CD4-positive, alpha-beta T cell treated with Interleukin-15 for 4 hours (primary cell): ENCODE data around the gene JAZF1.
A peak's percentile ranks its signal among the peaks of the same experiment; 100 is the strongest.

Source experiments
- DNase-seq: peaks from one replicate; pipeline ENCODE4 v3.0.0-alpha.2; 2020; ENCODE audit warnings: low spot score

Gene JAZF1

GRCh38 chr7:28075674-28076358 is 104.8 kb downstream of the JAZF1 start:
- DNase-seq = no peak

DNA sequence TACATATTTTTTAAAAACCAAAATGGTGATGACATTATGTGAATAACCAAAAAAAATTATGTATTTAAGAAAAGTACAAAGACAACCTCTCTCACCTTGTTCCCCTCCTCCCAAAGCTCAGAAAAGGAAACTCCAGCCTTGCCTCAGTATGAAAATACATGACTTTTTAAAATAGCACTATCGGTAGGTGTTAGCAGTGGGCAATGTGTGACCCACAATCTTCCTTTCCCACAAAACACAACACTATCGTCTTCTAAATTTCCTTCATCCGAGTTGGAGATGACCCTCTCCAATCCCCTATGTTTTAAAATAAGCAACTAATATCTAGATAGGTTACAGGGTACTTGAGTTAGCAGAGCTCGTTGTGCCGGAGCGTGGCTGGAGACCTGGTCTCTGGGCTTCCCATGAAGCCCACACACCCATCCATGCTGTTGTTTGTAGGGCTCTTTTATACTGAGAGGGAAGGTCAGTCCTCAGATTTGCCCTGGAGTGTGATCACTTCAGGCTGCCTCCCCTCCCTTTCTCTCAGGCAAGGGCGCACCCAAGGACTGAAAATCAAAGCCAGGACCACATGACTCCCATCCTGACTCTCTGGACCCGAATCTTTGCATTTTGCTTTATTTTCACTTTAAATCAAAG is 107.6 kb downstream of the JAZF1 start:
- DNase-seq = no peak

DNA sequence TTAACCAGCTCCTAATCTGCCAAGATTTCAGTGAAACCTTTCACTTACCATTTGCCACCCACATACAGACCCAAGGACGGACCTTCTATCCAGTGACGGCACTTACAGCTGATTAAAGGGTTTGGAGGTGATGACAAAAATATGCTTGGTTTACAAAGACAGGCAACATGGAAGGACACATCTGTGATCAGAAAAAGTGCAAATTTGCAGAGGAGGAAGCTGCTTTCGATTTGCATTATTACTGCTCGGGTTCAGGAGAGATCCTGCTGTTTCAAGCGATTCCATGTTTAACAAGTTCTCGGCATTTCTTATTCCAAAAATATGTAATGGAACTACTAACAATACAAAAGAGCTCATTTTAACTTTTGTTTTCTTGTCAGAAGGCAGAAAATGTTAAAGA is 109.0 kb downstream of the JAZF1 start:
- no peak for DNase-seq

DNA sequence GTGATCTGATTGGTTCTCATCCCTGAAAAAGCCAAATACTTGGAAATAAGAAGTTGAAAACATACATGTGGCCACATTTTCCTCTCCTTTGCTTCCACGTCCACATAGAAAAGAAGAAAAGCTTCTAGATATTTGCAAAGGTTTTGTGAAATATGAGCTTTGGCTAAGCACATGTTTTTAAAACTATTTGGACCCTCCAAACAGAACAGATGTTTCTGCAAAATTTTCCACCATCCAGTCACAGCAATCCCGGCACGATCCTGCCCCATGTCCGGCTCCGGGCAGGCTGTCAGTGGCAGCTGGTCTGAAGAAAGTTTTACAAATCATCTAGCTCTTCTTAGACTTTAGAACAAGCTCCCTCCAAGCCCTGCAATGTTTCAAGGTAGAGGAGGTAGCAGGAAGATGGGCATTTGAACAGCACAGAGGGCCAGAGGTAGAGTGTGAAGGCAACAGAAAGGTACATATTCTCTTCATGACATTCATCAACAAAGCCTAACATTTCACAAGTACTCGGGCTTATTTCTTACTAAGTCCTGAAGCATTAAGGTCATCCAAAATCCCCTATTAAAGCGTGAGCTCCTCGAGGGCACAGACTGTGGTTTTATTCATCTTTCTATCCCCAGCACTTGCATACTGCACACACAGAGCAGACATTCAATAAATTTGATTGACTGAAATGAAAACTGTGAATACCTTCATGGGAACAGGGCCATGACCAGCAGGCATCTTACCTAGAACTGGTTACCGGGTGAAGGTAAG is 110.1 kb downstream of the JAZF1 start:
- no peak for DNase-seq

- no peak for DNase-seq
These were observed 110.8 kb downstream of the JAZF1 start for GRCh38 chr7:28069807-28070206.

GRCh38 chr7:28069388-28069787 is 111.2 kb downstream of the JAZF1 start:
- no peak for DNase-seq

GRCh38 chr7:28068811-28069216 is 111.8 kb downstream of the JAZF1 start:
- no peak for DNase-seq

- no peak for DNase-seq
These were observed 113.4 kb downstream of the JAZF1 start for GRCh38 chr7:28067171-28067570.

GRCh38 chr7:28065721-28066285 is 114.8 kb downstream of the JAZF1 start:
- DNase-seq = no peak

- no peak for DNase-seq
These were observed 115.3 kb downstream of the JAZF1 start for GRCh38 chr7:28065308-28065707.

- DNase-seq = no peak
These were observed 116.2 kb downstream of the JAZF1 start for GRCh38 chr7:28064437-28064836.

DNA sequence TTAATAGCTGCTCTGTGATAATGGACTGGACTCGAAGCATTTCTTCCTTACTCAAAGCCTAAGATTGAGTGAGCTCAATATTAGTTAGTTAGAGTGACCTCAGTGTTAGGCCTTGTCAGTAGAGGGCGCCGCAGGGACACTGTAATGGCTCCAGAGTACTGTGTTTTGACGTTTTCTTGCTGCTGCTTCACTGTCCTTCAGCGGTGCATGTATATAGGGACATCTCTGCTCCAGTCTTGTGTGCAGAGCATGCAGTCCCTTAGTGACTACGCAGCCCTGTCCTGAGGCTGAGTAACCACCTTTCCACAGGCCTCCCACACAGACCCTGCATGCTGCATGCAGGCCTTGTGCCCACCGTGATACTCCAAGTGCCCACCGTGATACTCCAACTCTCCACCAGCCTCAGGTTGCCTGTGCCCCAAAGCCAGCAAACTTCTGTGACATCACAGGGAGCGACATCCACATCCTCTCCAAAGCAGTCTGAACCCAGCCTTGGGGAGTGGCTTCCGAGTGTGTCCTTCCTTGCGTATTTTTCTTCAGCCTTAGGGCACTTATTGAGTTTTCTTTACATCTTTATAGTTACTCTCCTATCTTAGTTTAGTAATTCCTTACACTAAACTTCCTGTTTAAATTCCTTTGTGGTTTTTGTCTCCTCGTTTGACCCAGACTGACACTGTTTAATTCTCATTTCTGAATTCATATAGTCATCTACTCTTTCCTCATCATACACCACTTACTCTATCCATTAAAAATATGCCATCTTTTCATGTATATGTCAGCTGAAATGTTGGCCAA is 118.2 kb downstream of the JAZF1 start:
- DNase-seq = peak; percentile 35

DNA sequence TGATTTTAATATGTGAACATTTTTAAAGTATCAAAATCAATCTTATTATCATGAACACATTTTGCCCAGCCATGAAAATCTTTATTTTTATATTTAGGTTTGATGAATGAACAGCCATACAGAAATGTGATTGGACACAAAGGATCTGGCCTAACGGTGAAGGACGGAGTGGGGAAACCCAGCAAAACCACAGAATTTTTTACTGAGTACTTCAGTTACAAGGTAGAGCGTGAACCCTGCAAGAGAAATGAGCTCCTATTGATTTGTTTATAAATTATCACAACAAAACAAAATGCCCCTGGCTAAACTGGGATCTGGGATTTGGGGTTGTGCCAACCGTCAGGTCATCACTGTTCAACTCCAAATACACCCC is 118.8 kb downstream of the JAZF1 start:
- DNase-seq = no peak

DNA sequence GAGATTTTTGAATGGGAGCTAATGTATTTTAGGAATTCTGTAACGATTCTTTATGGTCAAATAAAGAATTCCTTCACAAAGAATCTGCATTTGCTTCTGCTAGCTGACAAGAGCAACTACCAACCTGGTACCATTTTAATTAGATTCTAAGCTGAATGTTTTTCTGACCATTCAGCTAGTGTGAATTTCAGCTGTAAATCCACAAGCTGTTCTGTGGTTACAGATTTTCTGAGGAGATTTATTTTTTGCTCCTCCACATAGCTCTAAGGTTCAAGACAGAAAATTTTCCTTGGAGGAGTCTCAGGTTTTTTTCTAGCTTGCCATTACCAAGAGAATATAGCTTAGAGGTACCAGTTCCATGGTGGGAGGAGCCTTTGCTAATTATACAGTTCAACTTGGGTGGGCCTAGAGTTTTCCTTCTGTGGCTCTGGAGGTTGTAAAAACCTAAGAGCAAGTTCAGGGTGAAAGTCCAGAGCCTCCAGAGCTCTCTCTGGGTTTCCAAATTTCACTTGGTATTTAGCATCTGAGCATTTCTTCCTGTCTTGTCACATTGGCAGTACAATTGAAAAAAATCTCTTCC is 120.1 kb downstream of the JAZF1 start:
- no peak for DNase-seq

- no peak for DNase-seq
These were observed 125.4 kb downstream of the JAZF1 start for GRCh38 chr7:28055161-28055544.

GRCh38 chr7:28054531-28055160 is 125.9 kb downstream of the JAZF1 start:
- no peak for DNase-seq

DNA sequence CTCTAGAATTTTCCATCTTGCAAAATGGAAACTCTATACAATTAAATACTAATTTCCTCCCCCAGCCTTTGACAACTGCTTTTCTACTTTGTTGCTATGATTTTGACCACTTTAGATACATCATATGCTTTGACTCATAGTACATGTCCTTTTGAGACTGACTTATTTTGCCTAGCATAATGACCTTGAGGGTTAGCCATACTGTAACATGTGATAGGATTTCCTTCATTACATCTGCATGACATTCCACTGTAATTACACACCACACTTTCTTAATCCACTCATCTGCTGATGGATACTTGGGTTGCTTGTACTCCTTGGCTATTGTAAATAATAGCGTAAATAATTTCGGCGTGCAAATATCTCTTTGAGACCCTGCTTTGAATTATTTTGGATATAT is 127.7 kb downstream of the JAZF1 start:
- DNase-seq = no peak

DNA sequence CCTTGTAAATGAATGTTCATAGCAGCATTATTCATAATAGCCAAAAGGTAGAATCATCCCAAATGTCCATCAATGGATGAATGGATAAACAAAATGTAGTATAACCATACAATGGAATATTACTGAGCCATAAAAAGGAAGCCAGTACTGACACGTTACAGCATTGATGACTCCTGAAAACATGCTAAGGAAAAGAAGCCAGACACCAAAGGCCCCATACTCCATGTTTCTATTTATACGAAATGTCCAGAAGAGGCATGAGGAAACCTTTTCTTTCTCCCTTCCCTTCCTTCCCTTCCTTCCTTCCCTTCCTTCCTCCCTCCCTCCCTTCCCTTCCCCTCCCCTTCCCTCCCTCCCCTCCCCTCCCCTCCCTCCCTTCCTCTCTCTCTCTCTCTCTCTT is 131.9 kb downstream of the JAZF1 start:
- DNase-seq = no peak

GRCh38 chr7:28046035-28046434 is 134.6 kb downstream of the JAZF1 start:
- DNase-seq = no peak

GRCh38 chr7:28045592-28045991 is 135.0 kb downstream of the JAZF1 start:
- DNase-seq = no peak

DNA sequence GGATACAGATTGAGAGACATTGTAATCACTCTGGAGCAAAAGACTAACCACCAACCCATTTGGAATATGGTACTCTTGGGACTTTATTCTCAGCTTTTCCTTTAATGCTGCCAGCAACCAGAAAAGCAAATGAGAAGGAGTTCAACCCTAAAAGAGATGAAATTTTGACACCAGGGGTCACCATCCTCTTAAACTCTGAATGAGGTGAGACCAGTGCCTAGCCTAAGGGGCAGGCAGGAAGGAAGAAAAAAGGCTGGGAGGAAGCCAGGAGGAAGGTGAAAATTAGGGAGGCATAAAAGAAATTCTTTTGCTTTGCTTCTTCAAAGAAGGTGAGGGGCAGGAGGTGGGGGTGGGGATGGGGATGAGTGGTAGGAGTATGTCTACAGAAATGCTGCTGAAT is 135.8 kb downstream of the JAZF1 start:
- DNase-seq = no peak
